Hematopoietic multipotent progenitor cell treated with erythropoietin and hydrocortisone succinate and interleukin-3 and kit ligand, for 4 days (in vitro differentiated cells): Measurements from ENCODE around the gene PRRG2.

Experiments used
- DNase-seq: peaks from one replicate; pipeline ENCODE4 v3.0.0-alpha.2; 2015

The PRRG2 gene

GRCh38 chr19:49590071-49590970 lies 9.2 kb downstream of the PRRG2 start:
- DNase-seq = peak; percentile 100

GRCh38 chr19:49590971-49591730 lies 10.0 kb downstream of the PRRG2 start, which contains the start of gene PRR12:
Gene PRR12 (plus strand): TSS chr19:49591182. CDS start chr19:49591655, 473 bp downstream.
- DNase-seq = peak; percentile 92

- DNase-seq = peak; percentile 71
These were observed 10.8 kb downstream of the PRRG2 start for GRCh38 chr19:49591731-49592485.

- peak; percentile 63 for DNase-seq
These were observed 11.5 kb downstream of the PRRG2 start for GRCh38 chr19:49592486-49593232.

GRCh38 chr19:49593233-49594113 lies 12.4 kb downstream of the PRRG2 start:
- peak; percentile 98 for DNase-seq

GRCh38 chr19:49594157-49594992 lies 13.3 kb downstream of the PRRG2 start:
- no peak for DNase-seq

GRCh38 chr19:49594993-49595818 lies 14.1 kb downstream of the PRRG2 start:
- DNase-seq = no peak

GRCh38 chr19:49595819-49596404 lies 14.8 kb downstream of the PRRG2 start:
- no peak for DNase-seq

- DNase-seq = no peak
These were observed 15.3 kb downstream of the PRRG2 start for GRCh38 chr19:49596407-49596806.

GRCh38 chr19:49596954-49597702 lies 16.0 kb downstream of the PRRG2 start:
- no peak for DNase-seq

- DNase-seq = no peak
These were observed 16.5 kb downstream of the PRRG2 start for GRCh38 chr19:49597703-49597974.

- no peak for DNase-seq
These were observed 18.5 kb downstream of the PRRG2 start for GRCh38 chr19:49599378-49600295.

- no peak for DNase-seq
These were observed 20.4 kb downstream of the PRRG2 start for GRCh38 chr19:49601482-49602038.

GRCh38 chr19:49602806-49603205 lies 21.7 kb downstream of the PRRG2 start:
- DNase-seq = no peak

- no peak for DNase-seq
These were observed 24.5 kb downstream of the PRRG2 start for GRCh38 chr19:49605605-49606004.

- no peak for DNase-seq
These were observed 28.5 kb downstream of the PRRG2 start for GRCh38 chr19:49609499-49610092.

GRCh38 chr19:49613374-49613773 lies 32.3 kb downstream of the PRRG2 start:
- no peak for DNase-seq
